ENCODE measurements around the gene RAI2.

Gene RAI2

DNA sequence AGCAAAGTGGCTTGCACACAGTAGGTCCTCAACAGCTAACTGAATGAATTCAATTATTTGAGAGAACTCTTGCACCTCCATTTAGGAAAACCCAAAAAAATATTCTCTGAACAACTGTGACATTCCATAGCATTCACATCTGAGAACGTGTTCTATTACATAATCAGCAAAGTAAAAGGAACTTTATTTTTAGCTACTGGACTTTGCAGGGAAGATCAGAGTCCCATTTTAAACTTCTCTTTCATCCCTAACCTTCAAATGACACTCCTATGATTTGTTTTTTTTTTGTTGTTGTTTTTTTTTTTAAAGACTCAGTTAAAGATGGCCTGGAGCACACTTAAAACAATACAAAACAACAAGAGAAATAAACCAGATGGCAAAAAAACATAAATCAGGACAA is 30.9 kb downstream of the RAI2 start:
- in situ Hi-C loops (cut with HindIII; ENCODE audit: low sequenced_read_pairs), result no loop called here

DNA sequence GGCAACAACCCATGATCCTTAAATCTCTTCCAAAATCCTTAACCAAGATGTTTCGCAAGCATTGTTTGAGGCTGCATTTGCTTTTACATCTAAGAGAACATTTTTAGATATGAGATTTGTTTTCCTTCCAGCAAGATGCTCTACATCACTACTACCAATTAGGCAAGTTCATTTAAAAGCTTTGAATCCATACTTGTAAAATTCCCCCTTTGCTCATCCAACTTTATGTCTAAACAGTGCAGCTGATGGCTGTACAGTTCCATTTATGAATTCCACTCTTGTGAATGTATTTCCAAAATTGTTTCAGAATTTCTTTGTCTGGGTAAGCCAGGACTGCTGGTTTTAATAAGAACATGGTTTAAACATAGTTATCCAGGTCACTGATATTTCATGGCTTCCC is 31.5 kb downstream of the RAI2 start:
- in situ Hi-C loops (cut with HindIII; ENCODE audit: low sequenced_read_pairs), result no loop called here

DNA sequence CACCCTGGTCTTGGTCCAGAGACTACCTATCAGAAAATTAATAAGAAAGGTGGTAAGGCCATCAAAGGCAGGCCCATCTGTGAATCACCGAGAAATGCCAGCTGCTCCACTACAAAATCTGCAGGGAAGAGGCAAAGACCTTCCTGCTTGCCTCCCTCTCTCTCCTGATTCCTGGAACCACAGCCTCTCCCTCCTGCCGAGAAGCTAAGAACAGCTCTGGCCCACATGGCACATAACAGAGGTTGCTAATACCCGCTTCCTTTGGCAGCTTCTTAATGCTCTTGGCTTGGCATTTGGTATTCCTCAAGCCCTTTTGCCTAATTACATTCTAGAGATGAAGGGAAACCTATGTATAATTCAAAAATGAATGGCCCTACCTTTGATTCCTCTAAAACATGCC is 32.9 kb downstream of the RAI2 start:
- in situ Hi-C loops (cut with HindIII; ENCODE audit: low sequenced_read_pairs), result no loop called here

DNA sequence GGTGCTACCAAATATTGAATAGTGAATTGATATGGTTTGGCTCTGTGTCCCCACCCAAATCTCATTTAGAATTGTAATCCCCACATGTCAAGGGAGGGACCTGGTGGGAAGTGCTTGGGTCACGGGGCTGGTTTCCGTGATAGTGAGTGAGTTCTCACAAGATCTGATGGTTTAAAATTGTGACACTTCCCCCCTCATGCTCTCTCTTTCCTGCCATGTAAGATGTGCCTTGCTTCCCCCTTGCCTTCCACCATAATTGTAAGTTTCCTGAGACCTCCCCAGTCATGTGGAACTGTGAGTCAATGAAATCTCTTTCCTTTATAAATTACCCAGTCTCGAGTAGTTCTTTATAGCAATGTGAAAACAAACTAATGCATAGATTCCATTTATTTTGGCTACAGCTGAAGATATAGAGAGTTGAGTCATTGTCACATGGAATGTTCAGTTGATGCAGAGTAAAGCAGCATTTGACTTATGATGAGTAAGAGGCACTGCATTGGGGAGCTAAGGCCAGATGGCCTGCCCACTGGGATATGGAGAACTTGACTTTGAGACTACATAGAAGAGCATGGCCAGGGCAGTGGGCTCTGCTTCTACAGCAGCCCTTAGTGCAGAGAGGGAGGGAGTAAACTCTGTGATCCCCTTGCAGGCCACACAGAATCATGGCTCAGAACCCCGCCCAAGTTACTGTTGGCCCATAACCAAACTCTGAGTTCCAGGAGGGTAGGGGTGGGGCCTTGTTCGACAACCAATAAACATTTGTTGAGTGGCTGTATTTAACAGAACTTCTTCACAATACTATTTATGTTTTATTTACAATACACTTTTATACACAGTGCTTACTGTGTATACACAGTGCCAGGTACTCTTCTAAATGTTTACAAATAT is 34.2 kb downstream of the RAI2 start:
- in situ Hi-C loops (cut with HindIII; ENCODE audit: low sequenced_read_pairs), result no loop called here

DNA sequence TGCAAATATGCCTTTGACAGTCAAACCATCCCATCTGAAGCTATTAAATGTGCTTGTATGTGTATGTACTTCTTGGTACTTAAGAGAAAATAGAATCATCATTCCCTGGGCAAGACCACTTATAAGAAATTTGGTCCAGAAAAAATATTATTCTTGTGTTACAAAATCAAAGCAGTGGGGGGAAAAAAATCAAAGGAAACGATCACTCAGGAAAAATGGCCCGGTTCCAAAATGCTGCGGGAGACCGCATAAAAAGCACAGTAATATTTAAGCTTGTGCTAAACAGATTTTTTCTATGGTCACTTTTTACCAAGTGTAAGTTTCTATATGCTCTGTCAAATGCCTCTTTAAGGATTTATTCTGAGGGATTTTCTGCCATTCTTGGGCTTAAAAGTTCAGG is 36.1 kb downstream of the RAI2 start:
- in situ Hi-C loops (cut with HindIII; ENCODE audit: low sequenced_read_pairs), result no loop called here

DNA sequence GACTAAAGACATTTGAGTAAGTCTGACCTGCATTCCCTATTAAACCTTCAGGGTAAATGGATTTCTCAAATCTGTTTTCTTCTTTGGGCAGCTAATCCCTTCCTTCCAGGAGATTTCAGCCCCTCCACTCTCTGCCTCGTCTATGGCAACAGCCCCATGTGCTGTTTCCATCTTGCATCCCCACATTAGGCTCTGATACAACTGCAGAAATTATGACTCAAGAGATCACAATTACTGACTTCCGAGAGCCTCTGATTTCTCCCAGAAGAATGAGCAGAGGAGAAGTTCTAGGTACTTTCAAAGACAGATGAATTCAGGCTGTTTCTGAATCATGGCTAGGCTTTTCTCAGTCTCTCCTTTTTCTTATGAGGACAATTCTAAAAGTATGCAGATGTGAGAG is 38.7 kb downstream of the RAI2 start:
- in situ Hi-C loops (cut with HindIII; ENCODE audit: low sequenced_read_pairs), result no loop called here

DNA sequence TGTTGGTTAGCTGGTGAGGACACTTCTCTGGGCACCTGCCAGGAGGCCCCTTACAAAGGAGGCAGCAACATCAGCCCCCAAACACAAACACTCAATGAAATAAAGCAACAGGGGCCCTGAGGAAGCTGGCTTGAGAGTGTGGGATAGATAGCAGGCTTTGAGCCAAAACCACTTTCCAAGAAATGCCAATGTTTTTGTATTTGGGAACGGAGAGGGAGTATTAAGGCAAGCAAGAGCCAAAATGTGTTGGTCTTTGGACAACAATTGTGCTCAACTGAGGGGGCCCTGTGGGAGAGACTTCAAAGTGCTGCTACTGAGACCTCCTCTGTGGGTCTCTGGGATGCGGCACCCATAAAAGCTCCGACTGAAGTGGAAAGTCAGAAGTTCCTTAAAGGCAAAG is 41.0 kb downstream of the RAI2 start:
- in situ Hi-C loops (cut with HindIII; ENCODE audit: low sequenced_read_pairs), result no loop called here

DNA sequence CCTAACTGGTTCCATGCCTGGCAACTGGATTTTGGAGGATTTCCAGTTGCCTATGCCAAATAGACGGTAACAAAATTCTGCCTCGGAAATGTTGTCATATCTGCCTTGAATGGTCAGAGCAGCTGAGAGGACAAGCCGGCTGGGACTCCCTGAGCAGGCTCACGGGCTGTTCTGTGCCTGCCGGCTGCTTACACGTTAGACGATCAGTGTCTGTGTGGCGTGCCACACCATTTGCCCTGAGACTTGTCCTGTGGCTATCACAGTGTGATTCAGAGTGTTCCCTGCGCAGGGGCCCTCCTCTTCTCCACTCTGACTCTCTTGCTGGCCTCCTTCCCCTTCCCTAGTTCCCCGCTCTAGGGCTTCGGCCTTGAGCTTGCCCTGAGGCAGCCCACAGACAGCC is 42.4 kb downstream of the RAI2 start:
- in situ Hi-C loops (cut with HindIII; ENCODE audit: low sequenced_read_pairs), result no loop called here

DNA sequence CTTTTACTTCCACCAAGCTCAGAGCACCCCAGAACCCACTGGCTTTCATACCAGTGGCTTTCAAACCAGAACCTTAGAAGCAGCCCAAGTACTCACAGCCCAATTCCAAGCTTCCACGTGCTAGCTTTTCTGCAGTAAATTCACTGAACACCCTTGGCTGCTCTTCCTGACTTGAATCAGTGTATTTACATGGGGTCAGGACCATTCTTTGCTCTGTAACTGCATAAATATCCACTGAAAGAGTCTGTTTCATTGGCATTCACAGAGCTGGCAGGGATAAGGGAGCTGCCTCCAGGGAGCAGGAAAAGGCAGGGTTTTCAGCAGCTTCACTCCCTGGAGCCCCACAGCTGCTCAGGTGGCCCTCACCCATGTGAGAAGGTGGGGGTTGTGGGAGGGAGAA is 43.8 kb downstream of the RAI2 start:
- in situ Hi-C loops (cut with HindIII; ENCODE audit: low sequenced_read_pairs), result no loop called here

DNA sequence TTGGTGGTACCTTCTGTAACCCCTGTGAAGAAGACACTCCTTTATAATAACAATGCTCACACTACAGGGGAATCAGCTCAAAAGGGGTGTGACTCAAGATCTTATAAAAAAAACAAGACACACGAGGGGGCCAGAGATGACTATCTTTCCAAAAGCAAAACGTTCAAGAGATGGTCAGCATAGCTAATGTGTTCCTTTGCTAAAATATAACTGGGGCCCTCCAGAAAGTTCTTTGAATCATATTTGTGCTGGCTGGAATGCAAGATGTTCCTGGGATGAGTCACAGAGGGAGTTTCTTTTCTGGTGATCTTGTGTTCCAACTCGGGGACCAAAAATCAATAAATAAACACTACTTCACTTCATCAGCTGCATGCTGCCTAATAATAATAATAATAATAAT is 46.5 kb downstream of the RAI2 start:
- in situ Hi-C loops (cut with HindIII; ENCODE audit: low sequenced_read_pairs), result no loop called here

DNA sequence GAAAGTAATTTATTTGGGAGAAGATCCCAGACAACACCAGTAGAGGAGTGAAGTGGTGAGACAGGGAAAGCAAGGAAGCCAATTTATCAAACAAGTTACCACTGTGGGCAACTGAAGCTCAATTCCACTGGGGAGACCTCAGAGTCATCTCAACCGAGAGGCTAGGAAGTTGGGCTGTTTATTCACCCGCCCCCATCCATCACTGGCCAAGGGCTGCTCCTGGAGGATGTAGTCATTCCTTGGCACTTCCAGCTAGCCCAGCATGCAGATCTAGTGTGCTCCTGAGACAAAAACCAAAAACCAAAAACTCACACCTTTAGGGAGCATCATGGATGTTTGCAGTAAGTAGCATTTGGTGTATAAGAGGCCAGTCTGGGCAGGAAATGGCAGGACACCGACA is 47.0 kb downstream of the RAI2 start:
- in situ Hi-C loops (cut with HindIII; ENCODE audit: low sequenced_read_pairs), result no loop called here

DNA sequence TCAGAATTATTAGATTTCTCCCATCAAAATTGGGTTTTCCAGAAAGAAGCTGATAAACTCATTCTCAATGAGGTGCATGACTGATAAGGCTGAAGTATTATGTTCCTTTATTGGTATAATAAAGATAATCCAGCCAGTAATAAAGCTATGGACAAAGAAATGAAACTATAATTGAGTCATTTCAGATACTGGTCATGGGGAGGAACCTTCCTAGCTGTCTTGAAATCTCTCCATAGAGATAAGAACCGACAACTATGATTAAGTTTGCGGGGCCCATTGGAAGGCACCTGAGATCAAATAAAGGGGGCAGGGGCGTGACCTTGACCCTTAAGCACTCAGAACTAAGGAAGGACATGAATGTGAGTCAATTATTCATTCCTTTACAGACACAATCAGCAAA is 47.8 kb downstream of the RAI2 start:
- in situ Hi-C loops (cut with HindIII; ENCODE audit: low sequenced_read_pairs), result no loop called here

DNA sequence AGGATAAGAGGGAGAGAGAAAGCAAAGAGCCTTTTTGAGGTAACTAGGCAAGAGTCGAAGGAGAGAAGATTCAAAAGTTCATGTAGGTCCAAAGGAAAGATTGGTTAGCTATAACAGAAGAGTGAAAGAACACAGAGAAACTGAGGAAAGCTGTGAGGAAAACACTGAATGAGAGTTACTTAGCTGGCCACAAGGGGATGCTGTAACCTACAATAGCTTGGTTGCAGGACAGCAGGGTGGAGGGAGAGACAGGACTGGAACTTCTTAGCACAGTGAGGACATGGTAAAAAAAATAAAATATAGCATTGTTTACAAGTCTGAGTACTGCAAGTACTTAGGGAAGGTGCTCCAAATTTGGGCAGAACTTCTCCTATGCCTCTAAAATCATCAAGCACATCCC is 48.3 kb downstream of the RAI2 start:
- in situ Hi-C loops (cut with HindIII; ENCODE audit: low sequenced_read_pairs), result no loop called here

DNA sequence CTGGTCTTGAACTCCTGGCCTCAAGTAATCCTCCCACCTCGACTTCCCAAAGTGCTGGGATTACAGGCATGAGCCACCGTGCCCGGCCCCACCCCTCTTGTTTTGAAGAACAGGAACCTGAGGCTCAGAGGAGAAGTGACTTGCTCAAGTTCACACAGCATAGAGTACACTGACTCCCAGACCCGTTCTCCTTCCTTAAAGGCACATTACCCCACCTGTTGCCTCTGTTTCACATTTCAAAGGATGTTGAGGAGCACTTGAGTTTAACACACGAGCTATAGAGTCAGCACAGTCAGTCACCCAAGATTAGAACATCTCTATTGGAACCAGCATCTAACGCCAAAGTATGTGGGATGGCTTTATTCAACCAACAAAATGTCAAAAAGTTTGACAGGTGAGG is 51.1 kb downstream of the RAI2 start:
- in situ Hi-C loops (cut with HindIII; ENCODE audit: low sequenced_read_pairs), result no loop called here

DNA sequence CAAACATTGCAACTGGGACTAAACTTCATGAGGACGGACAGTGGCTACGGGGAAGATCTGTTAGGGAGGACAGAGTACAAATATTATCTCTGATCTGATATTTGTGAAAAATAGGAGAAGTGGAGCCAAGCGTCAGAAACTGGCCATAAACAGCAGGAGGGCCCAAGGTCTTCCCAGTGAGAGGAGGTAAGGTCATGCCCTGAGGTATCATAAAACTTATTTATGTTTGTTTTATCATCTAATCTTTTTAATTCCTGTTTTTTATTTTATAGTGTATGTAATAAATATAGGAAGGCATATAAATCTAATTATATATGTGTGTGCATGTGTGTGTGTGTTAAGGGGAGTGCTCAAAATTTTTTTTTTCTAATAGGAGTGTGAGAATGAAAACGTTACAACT is 51.8 kb downstream of the RAI2 start:
- in situ Hi-C loops (cut with HindIII; ENCODE audit: low sequenced_read_pairs), result no loop called here

DNA sequence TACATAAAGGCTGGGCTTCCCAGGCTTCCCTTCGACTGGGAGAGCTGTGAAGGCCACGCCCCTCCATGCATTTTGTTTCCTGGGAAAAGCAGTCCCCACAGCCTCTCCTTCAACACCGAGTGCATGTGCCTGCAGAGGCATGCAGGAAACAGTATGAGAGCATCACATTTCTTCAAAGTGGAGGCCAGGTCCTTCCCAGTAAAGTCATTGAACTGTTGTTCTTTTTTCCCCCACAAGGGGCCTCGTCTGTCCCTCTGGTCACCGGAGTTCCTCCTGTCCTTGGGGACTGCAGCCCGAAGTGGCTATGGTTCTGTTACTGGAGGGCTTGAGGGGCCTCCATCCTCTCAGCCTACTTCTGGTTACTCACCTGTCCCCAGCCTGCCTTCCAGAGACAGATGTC is 56.0 kb downstream of the RAI2 start:
- in situ Hi-C loops (cut with HindIII; ENCODE audit: low sequenced_read_pairs), result no loop called here

DNA sequence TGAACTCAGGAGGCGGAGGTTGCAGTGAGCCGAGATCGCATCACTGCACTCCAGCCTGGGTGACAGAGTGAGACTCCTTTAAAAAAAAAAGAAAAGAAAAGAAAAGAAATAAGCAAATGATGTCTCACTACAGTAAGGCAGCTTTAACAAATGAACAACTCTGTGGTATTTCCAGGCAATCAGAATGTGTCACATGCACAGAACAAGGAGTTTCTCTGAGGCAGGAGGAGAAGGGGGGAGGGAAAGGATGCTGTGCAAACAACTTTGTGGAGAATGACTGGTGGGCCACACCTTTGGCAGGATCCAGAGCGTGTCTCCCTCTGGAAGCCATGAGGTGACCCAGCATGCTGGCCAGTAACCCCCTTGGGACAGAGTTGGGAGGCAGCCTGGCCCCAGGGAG is 57.6 kb downstream of the RAI2 start:
- in situ Hi-C loops (cut with HindIII; ENCODE audit: low sequenced_read_pairs), result no loop called here

DNA sequence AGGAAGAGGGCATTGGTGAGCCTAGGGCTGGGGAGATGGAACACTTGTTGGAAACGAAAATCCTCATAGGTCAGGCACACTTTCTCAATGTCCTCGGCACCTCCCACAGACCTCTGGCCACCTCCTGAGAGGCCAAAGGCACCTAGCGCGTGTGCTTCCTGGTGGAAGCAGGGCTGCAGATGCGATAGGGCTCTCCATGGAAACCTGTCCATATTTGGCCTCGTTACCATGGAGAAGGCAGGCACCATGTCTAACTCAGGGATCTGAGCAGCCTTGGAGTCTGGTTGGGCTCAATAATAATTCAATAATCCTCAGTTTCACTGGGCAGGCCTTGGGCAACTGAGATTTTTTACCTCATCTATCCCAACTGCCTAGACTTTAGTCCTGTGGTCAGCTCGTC is 58.3 kb downstream of the RAI2 start:
- in situ Hi-C loops (cut with HindIII; ENCODE audit: low sequenced_read_pairs), result no loop called here

DNA sequence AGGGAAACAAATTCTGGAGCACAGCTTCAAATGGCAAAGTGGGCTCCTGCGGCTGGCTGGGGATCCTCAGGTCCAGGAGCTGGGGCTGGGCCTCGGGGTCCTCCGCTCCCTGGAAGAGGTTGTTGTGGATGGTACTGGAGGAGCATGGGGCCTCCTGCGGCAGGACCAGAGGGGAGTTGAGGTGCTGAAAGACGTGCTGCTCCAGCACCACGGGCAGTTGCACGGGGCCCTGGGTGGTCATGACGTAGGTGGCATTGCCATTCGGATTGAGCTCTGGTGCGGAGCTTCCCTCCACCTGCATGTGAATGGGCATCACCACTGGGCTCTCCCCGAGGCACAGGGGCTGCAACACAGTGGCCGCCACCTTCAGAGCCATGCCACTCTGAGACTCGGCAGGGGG is 59.7 kb downstream of the RAI2 start:
- in situ Hi-C loops (cut with HindIII; ENCODE audit: low sequenced_read_pairs), result no loop called here

DNA sequence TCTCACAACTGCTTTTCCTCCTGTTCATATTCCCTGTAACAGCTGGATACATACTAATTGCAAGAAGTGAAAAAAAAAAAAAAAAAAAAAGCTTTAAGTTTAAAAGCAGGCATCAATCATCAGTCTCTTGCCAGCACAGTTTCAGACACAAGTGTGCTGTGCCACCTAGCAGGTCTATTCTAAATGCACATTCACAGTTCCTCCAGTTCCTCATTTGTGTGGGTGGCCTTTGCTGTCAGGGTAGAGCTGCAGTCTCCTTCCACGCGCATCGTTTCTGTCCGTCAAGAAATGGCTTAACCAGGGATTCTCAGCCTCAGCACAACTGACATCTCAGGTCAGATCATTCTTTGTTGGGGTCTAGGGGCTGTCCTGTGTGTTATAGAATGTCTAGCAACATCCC is 62.2 kb downstream of the RAI2 start:
- in situ Hi-C loops (cut with HindIII; ENCODE audit: low sequenced_read_pairs), result no loop called here

DNA sequence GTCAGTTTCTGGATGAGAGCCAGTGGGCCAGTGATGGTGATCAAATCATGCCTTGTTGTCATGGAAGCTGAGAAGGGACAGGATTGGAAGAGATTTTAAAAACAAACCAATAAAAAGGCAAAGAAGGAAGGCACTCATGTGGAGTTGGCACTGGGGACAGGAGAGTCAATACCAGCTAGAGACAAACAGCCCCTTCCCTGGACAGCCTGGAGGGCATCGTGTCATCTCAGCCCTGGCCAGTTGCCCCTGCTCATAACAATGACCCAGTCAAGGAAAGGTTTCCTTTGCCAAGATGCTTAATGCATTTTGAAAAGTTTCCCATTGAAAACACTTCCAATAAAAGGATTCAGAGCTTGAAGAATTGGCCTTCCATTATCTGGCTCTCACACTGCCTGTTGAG is 68.3 kb downstream of the RAI2 start:
- in situ Hi-C loops (cut with HindIII; ENCODE audit: low sequenced_read_pairs), result no loop called here

DNA sequence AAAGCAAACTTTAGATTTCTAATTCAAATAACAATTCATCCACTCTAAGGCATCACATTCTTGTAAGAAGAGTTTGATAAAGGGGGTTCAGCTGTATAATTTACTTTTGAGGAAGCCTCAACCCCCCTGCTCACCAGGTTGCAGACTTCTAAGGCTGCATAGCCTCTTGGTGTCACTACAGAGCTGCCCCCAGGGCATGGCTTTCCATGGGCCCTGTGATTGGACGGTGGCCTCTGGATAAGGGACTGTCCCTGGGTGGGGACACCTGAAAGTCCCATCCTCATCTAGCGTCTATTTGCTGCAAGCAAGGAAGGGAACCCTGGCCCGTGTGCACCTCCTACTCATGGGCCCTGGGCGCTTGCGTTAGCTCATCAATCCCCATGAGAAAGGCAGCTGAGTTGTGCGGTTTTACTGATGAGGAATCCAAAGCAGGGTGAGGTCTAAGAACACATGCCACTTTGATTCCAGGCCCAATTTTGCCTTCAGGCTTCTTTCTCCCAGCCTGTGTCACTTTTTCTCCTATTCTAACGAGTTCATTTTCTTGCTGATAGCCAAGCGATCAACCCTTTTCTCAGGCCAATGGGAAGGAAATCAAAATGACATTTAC is 72.0 kb downstream of the RAI2 start:
- in situ Hi-C loops (cut with HindIII; ENCODE audit: low sequenced_read_pairs), result no loop called here

DNA sequence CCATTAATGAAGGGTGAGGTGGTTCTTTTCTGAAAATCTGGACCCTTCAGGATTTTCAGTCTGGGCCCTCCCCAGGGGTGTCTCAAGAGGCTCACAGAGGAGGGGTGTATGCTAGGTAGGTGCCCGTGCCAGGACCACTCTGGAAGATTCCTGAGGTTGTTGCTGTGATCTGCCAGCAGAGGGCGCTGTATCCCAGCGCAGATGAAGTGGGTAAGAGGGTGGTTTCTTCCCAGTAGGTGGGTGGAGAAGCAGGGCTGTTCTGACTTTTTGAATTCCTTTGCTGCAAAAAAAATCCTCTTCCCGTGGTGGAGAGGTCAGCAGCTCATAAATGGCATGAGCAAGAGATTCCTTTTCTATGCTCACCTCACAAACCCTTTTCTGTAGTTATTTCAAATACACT is 72.7 kb downstream of the RAI2 start:
- in situ Hi-C loops (cut with HindIII; ENCODE audit: low sequenced_read_pairs), result no loop called here

All from DLD1 (cell line).